ENCODE measurements around the gene TTC36. TPM values are rescaled to one million over a fixed set of nuclear protein-coding genes. Genes with fewer than 3 reads are reported as not detected.

TTC36 gene
- total and polyA plus RNA-seq, 2 experiments from 2014 or later, result 0.40 to 1.0 TPM

DNA sequence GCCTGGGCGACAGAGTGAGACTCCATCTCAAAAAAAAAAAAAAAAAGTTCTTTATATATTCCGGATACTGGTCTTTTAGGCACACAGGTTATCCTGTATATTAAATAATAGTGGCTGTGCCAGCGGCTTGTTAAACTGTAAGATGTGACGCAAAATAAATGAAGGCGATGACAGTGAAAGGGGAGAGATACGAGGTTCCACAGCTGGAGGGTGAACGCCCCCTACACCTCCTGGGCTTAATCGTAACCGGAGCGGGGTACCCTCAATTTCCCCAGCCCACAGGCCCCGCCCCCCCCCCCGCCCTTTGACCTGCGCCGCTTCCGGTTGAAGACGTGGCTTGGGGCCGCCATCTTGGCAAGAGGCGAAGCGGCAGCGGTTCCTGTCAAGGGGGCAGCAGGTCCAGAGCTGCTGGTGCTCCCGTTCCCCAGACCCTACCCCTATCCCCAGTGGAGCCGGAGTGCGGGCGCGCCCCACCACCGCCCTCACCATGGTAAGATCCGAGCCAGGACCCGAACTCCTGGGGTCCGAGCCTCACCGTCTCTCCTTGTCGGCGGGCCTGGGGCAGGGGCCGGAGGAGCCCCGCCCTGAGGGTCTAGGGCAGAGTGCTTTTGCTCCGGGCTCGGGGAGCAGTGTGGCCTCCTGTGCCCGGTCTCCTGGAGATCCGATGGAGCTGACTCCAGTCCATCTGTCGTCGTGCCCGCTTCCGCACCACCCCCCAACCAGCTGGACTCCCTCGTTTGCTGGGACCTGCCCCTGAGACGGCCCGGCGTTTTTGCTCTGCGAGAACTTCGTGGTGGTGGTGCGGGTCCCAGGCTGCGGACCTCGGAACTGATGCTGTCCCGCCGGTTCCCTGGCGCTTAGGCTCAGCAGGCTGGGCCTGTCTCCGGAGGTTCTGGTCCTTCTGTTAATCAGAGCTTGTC lies 45.0 kb downstream of the TTC36 start, which contains the start of gene ARCN1:
Gene ARCN1 (plus strand): TSS at position 349 of the 920 bp plus-strand sequence. CDS start 139 bp downstream, at position 488.
- ATAC-seq, result peak; percentile 91
- H3F3A ChIP-seq (replicated peaks; ENCODE audit: low read depth), result peaks cover 2% of the 10 kb centered on the region; the same call in 1 of the 2 replicates
- no peaks in the 10 kb centered on the region for H3K36me3 Mint-ChIP-seq (ENCODE audit: low read depth)

More for the DNA sequence above, 45.0 kb downstream of the TTC36 start, which contains the start of gene ARCN1:
- Histone ChIP-seq H2AFZ (peak within 1 kb of the TSS; percentile 90), H3K36me3 (ENCODE audit: insufficient read depth) (no peaks in the 10 kb centered on the region), H4K20me1 (replicated peaks; ENCODE audit: insufficient read depth) (peaks cover 36% of the 10 kb centered on the region), H3K4me2 (peak within 1 kb of the TSS; percentile 99), H3K27ac (ENCODE audit: low read depth) (peak within 1 kb of the TSS; percentile 93), H3K9me2 (ENCODE audit: insufficient read depth) (no peaks in the 10 kb centered on the region), H3K27me3 (ENCODE audit: insufficient read depth) (no peaks in the 10 kb centered on the region), H3K79me2 (replicated peaks; ENCODE audit: insufficient read depth) (peaks cover 50% of the 10 kb centered on the region), H3K4me3 (peak within 1 kb of the TSS; percentile 98), H3K4me1 (ENCODE audit: insufficient read depth) (peaks cover 6% of the 10 kb centered on the region)
- H3K4me3 Mint-ChIP-seq, result peak within 1 kb of the TSS; percentile 91
- no peaks in the 10 kb centered on the region for H3K9me3 Mint-ChIP-seq
- TF ChIP-seq, protein P1, sequence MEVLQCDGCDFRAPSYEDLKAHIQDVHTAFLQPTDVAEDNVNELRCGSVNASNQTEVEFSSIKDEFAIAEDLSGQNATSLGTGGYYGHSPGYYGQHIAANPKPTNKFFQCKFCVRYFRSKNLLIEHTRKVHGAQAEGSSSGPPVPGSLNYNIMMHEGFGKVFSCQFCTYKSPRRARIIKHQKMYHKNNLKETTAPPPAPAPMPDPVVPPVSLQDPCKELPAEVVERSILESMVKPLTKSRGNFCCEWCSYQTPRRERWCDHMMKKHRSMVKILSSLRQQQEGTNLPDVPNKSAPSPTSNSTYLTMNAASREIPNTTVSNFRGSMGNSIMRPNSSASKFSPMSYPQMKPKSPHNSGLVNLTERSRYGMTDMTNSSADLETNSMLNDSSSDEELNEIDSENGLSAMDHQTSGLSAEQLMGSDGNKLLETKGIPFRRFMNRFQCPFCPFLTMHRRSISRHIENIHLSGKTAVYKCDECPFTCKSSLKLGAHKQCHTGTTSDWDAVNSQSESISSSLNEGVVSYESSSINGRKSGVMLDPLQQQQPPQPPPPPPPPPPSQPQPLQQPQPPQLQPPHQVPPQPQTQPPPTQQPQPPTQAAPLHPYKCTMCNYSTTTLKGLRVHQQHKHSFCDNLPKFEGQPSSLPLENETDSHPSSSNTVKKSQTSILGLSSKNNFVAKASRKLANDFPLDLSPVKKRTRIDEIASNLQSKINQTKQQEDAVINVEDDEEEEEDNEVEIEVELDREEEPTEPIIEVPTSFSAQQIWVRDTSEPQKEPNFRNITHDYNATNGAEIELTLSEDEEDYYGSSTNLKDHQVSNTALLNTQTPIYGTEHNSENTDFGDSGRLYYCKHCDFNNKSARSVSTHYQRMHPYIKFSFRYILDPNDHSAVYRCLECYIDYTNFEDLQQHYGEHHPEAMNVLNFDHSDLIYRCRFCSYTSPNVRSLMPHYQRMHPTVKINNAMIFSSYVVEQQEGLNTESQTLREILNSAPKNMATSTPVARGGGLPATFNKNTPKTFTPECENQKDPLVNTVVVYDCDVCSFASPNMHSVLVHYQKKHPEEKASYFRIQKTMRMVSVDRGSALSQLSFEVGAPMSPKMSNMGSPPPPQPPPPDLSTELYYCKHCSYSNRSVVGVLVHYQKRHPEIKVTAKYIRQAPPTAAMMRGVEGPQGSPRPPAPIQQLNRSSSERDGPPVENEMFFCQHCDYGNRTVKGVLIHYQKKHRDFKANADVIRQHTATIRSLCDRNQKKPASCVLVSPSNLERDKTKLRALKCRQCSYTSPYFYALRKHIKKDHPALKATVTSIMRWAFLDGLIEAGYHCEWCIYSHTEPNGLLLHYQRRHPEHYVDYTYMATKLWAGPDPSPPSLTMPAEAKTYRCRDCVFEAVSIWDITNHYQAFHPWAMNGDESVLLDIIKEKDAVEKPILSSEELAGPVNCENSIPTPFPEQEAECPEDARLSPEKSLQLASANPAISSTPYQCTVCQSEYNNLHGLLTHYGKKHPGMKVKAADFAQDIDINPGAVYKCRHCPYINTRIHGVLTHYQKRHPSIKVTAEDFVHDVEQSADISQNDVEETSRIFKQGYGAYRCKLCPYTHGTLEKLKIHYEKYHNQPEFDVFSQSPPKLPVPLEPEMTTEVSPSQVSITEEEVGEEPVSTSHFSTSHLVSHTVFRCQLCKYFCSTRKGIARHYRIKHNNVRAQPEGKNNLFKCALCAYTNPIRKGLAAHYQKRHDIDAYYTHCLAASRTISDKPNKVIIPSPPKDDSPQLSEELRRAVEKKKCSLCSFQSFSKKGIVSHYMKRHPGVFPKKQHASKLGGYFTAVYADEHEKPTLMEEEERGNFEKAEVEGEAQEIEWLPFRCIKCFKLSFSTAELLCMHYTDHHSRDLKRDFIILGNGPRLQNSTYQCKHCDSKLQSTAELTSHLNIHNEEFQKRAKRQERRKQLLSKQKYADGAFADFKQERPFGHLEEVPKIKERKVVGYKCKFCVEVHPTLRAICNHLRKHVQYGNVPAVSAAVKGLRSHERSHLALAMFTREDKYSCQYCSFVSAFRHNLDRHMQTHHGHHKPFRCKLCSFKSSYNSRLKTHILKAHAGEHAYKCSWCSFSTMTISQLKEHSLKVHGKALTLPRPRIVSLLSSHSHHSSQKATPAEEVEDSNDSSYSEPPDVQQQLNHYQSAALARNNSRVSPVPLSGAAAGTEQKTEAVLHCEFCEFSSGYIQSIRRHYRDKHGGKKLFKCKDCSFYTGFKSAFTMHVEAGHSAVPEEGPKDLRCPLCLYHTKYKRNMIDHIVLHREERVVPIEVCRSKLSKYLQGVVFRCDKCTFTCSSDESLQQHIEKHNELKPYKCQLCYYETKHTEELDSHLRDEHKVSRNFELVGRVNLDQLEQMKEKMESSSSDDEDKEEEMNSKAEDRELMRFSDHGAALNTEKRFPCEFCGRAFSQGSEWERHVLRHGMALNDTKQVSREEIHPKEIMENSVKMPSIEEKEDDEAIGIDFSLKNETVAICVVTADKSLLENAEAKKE (CRISPR knock-in tag; IDR thresholded peaks at IDR 0.05), result no peak
- no peak for TF ChIP-seq NANOG (IDR thresholded peaks at IDR 0.05; ENCODE audit: borderline replicate concordance)
- TF ChIP-seq, protein P2, sequence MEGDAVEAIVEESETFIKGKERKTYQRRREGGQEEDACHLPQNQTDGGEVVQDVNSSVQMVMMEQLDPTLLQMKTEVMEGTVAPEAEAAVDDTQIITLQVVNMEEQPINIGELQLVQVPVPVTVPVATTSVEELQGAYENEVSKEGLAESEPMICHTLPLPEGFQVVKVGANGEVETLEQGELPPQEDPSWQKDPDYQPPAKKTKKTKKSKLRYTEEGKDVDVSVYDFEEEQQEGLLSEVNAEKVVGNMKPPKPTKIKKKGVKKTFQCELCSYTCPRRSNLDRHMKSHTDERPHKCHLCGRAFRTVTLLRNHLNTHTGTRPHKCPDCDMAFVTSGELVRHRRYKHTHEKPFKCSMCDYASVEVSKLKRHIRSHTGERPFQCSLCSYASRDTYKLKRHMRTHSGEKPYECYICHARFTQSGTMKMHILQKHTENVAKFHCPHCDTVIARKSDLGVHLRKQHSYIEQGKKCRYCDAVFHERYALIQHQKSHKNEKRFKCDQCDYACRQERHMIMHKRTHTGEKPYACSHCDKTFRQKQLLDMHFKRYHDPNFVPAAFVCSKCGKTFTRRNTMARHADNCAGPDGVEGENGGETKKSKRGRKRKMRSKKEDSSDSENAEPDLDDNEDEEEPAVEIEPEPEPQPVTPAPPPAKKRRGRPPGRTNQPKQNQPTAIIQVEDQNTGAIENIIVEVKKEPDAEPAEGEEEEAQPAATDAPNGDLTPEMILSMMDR (conservative IDR thresholded peaks at IDR 0.05; ENCODE audit: low read depth in 2 of 2), result 0 out of 4 replicates have a peak, but pooled peaks of 1 of the 2 experiments have one; percentile 11
- TF ChIP-seq, protein P3, sequence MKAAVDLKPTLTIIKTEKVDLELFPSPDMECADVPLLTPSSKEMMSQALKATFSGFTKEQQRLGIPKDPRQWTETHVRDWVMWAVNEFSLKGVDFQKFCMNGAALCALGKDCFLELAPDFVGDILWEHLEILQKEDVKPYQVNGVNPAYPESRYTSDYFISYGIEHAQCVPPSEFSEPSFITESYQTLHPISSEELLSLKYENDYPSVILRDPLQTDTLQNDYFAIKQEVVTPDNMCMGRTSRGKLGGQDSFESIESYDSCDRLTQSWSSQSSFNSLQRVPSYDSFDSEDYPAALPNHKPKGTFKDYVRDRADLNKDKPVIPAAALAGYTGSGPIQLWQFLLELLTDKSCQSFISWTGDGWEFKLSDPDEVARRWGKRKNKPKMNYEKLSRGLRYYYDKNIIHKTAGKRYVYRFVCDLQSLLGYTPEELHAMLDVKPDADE (IDR thresholded peaks at IDR 0.05), result peak; percentile 55; the same call in 1 of the 2 replicates
- peak; percentile 13; the same call in 1 of the 2 replicates for TF ChIP-seq CREB1 (CRISPR knock-in tag; IDR thresholded peaks at IDR 0.05; ENCODE audit: low read depth)
- TF ChIP-seq EZH2 (IDR thresholded peaks at IDR 0.05; ENCODE audit: low read depth, unreplicated experiment), result no peak
- peak; percentile 91 for TF ChIP-seq POLR2AphosphoS5 (IDR thresholded peaks at IDR 0.05; ENCODE audit: low read depth)
- no peak for TF ChIP-seq STAT1 (IDR thresholded peaks at IDR 0.05; ENCODE audit: unreplicated experiment)
- TF ChIP-seq JUNB (IDR thresholded peaks at IDR 0.05; ENCODE audit: unreplicated experiment), result no peak
- H3K27me3 Mint-ChIP-seq (ENCODE audit: insufficient read depth, low read depth, poor library complexity), result peaks cover 4% of the 10 kb centered on the region
- DNase-seq (ENCODE audit: low spot score), result peak; percentile 94
- peaks cover 7% of the 10 kb centered on the region; the same call in 2 of the 3 replicates for H3K4me1 Mint-ChIP-seq
- peak within 1 kb of the TSS; percentile 39 for H3K27ac Mint-ChIP-seq

All from GM23338 (cell line).